ENCODE measurements around the gene CYP2D6. TPM values are rescaled to one million over a fixed set of nuclear protein-coding genes. Genes with fewer than 3 reads are reported as not detected.

CYP2D6 gene
- total and polyA plus RNA-seq, 2 of the 13 experiments (the other 11 are each of a cell fraction or from before 2014, with no cell fraction given) = 1.0 to 3.7 TPM

DNA sequence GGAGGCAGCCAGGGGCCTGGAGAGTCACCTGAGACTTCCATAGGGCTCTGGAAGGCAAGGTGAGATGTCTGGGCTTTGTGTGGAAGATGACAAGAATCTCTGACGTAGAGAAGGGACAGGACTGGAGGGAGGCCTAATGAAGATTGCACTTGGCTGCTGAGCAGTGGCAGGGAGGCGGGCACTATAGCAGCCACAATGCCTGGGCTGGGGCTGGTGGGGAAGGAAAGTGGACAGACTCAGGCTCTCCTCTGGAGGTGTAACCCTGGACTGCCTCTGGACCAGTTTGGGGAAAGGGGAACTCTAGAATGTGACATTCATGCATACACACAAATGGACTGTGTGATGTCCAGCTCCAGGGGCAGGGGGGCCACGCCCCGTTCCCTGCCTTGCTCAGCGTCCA, 34.3 kb upstream of the CYP2D6 start:
- ChIA-PET POLR2A (no interaction called here), CTCF (ENCODE audit: low intra/inter-chr PET ratio, low total read pairs) (no interaction called here)
- in situ Hi-C loops (cut with HindIII; ENCODE audit: extremely low pct_ligation_motif_present, low pct_unique_long_range_greater_than_20kb) = loop anchor here (5.0 kb wide), 1 partner anchor 277 kb away; no protein-coding TSS in a partner anchor
- WGBS (ENCODE audit: low lambda C conversion rate) = 91% methylated on average over 2 of the region's 5 CpGs
- Histone ChIP-seq H3K9ac (ENCODE audit: insufficient read depth, low read depth, low read length) (no peak overlapping the region), H3K9me3 (ENCODE audit: low read length) (no peaks in the 10 kb centered on the region), H2AFZ (ENCODE audit: low read length) (no peak overlapping the region), H3K79me2 (ENCODE audit: insufficient read depth, low read length) (no peaks in the 10 kb centered on the region), H3K27me3 (ENCODE audit: control insufficient read depth in 1 of 2, insufficient read depth in 2 of 2, low read length in 2 of 2) (no peaks in the 10 kb centered on the region), H3K4me2 (ENCODE audit: low read depth, low read length) (no peak overlapping the region), H3K36me3 (replicated peaks in 1 of 2; ENCODE audit: control insufficient read depth in 1 of 2, insufficient read depth in 2 of 2, low read length in 2 of 2) (peaks cover 32 to 57% of the 10 kb centered on the region in 2 experiments; a peak in 4 of 5 replicates), H3K27ac (ENCODE audit: extremely low read length, insufficient read depth, low read length) (no peak overlapping the region), H4K20me1 (ENCODE audit: insufficient read depth, low read length) (no peaks in the 10 kb centered on the region), H3K4me1 (ENCODE audit: insufficient read depth, low read length) (no peaks in the 10 kb centered on the region), H3K4me3 (replicated peaks in 1 of 3; ENCODE audit: insufficient read depth in 1 of 3, low read depth in 2 of 3, low read length in 3 of 3) (no peak overlapping the region)
- no peak for TF ChIP-seq NCOR1 (IDR thresholded peaks at IDR 0.05; ENCODE audit: borderline replicate concordance, low read length)
- TF ChIP-seq ZNF263 (CRISPR knock-in tag; IDR thresholded peaks at IDR 0.05) = no peak
- TF ChIP-seq ZNF274 (CRISPR knock-in tag; IDR thresholded peaks at IDR 0.05) = no peak
- no peak for TF ChIP-seq ZNF816 (CRISPR knock-in tag; IDR thresholded peaks at IDR 0.05; ENCODE audit: borderline replicate concordance)
- TF ChIP-seq ZNF775 (CRISPR knock-in tag; IDR thresholded peaks at IDR 0.05; ENCODE audit: borderline replicate concordance) = no peak
- TF ChIP-seq HOXD1 (CRISPR knock-in tag; IDR thresholded peaks at IDR 0.05) = no peak
- TF ChIP-seq ZNF556 (CRISPR knock-in tag; IDR thresholded peaks at IDR 0.05; ENCODE audit: borderline replicate concordance) = no peak
- TF ChIP-seq ZNF615 (CRISPR knock-in tag; IDR thresholded peaks at IDR 0.05; ENCODE audit: borderline replicate concordance) = no peak
- TF ChIP-seq ZNF549 (CRISPR knock-in tag; IDR thresholded peaks at IDR 0.05) = no peak
- no peak for TF ChIP-seq ZFP36 (IDR thresholded peaks at IDR 0.05; ENCODE audit: borderline replicate concordance, low read depth, low read length, partially characterized antibody)
- no peak for TF ChIP-seq NRL (CRISPR knock-in tag; IDR thresholded peaks at IDR 0.05; ENCODE audit: borderline replicate concordance)
- TF ChIP-seq ZNF33A (CRISPR knock-in tag; IDR thresholded peaks at IDR 0.05; ENCODE audit: borderline replicate concordance) = no peak
- intact Hi-C loops (cut with micrococcal nuclease; ENCODE audit: unreplicated experiment) = no loop called here
- no TSS peak for BruUV-seq (replicated peaks)
- no peak for FAIRE-seq
- no peak for DNase-seq (ENCODE audit: low spot score)
- no peak for ATAC-seq

Data from HepG2 (cell line).